Measurements from ENCODE around the gene STARD8.

DNA sequence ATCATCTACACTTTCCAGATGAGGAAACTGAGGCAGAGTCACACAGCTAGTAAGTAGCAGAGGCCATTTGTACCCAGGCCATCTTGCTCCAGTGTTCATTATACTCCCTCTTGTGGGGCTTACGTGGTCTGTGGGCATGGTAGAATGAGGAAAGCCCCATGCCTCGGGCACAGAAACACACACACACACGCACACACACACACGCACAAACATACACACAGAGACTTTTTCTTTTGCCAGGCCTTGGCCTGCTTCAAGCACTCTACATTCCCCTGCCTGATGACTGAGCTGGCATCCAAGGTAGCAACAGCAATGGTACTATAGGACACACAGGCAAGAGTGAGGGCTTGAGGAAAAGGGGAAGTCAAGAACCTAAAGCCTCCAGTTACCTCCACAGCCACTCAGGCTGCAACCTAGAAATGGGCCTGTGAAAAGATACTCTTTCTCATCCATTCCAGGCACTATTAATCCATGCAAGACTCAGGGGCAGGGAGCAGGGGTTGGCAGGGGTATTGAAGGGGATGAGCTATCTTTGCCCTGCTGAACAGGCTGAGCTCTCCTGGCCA, 43.6 kb downstream of the STARD8 start:
- TF ChIP-seq CTCF (IDR thresholded peaks at IDR 0.05) (no peak), POLR2A (IDR thresholded peaks at IDR 0.05) (no peak)

Data from testis (tissue), 2 donors.